Endothelial cell of hepatic sinusoid (primary cell): ENCODE results near the gene BANF2.

Source experiments
- in situ Hi-C: cut with HindIII; loops from 2 replicates; pipeline ENCODE4 v1.10.0; 2017; ENCODE audit warnings: low sequenced_read_pairs

BANF2 gene

DNA sequence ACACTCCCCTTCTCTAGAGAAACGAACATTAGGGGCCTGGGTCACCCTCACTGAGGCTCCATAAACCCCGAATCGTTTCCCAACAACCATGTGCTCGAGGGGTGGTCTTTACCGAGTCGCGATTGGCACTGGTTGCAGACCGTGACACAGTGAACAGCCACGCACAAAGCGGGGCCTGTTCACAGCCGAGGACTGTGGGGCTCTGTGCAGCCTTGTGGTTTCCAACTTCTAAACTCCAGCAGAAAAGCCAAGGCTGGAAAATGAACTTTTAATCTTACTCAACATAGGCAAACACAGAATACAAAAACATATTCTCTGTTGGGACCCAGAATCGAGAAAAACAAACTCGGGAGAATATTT, 36.7 kb upstream of the BANF2 start:
- in situ Hi-C loops: no loop called here

DNA sequence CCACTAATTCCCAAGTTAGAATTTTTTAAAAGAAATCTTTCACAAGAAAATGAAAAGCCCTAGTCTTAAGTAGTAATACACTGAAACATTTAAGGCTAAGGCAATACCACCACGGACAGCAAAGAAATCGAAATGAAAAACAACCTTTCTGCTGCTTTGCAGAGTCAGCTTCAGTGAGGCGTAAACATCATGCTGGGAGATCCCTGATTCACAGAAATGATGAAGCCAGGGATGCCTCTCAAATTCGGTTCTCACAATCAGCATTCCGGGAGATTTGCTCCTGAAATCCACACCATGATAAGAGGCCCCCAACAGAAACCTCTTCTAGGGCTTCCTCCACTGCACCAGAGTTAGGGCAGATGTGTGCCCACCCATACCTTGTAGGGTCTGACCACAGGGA, 36.3 kb upstream of the BANF2 start:
- in situ Hi-C loops: no loop called here

DNA sequence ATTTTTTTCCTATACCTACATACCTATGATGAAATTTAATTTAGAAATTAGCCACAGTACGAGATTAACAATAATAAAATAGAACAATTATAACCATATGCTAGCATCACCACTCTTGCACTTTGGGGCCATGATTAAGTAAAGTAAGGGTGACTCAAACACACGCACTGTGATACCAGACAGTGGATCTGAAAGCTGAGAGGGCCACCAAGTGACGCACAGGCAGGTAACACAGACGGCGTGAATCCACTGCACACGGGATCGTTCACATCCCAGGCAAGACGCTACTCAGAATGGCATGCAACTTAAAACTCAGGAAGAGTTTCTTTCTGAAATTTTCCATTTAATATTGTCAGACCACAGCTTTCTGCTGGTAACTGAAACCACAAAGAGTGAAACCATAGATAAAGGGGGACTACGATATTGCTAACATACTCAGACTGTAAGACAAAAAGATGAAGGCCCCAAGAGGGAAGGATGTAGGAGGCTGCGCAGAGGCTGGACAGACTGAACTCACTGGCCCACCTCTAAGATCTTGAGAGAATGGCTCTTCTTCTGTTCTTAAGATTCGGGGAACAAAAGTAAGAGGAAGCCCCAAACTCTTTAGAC, 35.6 kb upstream of the BANF2 start:
- in situ Hi-C loops: no loop called here

- in situ Hi-C loops: no loop called here
These were observed 34.0 kb upstream of the BANF2 start for GRCh38 chr20:17665756-17666155.

GRCh38 chr20:17666481-17666880, 33.3 kb upstream of the BANF2 start:
- in situ Hi-C loops: no loop called here

- in situ Hi-C loops: no loop called here
These were observed 32.3 kb upstream of the BANF2 start for GRCh38 chr20:17667445-17667844.

DNA sequence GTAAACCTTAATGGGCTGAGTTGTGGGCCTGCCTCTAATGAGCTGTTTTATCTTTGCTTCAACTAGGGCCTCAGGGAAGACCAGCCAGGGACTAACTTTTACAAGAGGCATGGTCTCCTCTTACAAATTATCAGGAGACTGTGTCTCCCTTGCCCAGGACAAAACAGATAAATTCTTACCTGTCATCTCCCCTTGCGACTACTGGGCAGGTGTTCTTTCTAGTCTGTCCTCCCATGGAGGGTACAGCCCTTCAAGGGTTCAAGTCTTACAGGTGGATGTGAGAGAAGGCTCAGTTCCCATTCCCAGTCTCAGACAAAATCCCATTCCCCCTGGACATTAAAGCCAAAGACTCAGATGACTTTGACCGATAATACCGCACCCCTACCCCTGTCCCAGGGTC, 31.3 kb upstream of the BANF2 start:
- in situ Hi-C loops: no loop called here

DNA sequence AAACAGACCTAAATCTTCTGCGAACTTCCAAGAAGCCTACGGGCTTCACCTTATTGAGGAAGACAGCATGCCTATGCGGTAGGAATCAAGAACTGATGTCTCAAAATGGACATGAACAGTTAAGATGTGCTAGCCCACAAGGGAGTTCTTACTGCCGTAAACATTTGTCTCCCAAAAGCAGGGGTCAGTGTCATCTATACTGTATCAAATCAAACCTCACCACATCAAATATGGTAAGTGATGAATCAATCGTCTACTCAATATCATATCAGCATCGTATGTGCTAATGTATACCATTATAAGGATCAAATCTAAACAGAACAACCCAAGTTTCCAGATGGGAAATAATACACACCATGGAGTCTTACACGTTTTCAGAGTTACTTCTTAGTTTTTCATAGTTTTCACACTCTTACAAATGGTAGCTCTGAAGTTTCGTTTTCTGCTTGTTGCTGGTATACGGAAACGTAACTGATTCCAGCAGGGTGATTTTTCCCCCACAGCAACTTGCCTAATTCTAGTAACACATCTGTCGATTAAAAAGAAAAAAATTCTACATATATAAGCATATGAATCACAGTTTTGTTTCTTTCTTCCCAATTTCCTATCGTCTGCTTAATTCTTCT, 30.3 kb upstream of the BANF2 start:
- in situ Hi-C loops: no loop called here

- in situ Hi-C loops: no loop called here
These were observed 28.8 kb upstream of the BANF2 start for GRCh38 chr20:17671011-17671410.

GRCh38 chr20:17671565-17671964, 28.2 kb upstream of the BANF2 start:
- in situ Hi-C loops: no loop called here

DNA sequence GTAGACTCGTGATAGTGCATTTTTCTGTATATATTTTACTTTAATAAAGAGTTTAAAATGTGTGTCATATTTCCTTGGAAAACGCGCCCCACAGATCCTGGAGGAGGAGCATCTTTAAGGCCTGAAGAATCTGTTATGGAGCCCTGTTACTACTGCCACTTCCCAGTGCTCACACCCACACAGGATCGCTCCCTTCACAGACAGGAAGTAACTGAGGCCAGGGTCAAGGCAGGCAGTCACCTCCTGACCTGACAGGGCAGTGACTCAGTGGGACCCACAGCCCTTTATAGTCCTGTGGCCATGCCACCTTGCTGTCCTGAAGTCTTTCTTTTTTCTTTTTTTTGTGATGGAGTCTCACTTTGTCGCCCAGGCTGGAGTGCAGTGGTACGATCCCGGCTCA, 26.7 kb upstream of the BANF2 start:
- in situ Hi-C loops: no loop called here

DNA sequence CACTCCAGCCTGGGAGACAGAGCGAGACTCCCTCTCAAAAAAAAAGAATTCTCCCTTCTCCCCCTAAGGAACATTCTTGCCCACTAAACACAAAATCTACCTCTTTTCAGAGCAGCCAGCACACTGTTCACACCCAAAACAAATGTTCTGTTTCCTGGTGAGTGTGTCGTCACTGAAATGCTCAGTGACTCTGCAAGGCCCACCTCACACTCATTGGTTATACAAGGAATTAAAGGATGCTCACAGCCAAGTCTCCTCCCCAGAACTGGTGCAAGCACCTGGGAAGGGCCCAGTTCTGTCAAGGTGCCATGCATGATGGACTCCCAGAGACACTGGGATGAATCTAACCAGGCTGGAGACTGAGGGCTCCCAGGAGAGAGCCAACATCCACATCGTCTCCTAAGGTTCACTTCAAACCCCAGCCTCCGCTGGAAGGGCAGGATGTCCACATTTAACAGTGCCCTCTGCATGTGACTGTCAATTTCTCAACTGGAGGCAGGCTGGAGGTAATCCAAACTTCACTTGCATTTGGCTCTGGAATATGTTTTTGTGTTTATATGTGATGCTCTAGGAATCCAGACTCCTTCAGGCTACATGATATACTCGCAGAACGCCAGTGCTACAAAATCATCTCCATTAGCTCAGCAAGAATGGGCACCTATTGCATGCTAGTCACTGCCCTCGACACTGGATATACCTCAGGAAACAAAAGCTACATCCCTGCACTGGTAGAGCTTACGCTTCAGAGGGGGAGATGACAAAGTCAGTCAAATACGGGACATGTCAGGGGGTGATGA, 24.8 kb upstream of the BANF2 start:
- in situ Hi-C loops: loop anchor here (5.0 kb wide), 1 partner anchor 83 kb away; no protein-coding TSS in a partner anchor

DNA sequence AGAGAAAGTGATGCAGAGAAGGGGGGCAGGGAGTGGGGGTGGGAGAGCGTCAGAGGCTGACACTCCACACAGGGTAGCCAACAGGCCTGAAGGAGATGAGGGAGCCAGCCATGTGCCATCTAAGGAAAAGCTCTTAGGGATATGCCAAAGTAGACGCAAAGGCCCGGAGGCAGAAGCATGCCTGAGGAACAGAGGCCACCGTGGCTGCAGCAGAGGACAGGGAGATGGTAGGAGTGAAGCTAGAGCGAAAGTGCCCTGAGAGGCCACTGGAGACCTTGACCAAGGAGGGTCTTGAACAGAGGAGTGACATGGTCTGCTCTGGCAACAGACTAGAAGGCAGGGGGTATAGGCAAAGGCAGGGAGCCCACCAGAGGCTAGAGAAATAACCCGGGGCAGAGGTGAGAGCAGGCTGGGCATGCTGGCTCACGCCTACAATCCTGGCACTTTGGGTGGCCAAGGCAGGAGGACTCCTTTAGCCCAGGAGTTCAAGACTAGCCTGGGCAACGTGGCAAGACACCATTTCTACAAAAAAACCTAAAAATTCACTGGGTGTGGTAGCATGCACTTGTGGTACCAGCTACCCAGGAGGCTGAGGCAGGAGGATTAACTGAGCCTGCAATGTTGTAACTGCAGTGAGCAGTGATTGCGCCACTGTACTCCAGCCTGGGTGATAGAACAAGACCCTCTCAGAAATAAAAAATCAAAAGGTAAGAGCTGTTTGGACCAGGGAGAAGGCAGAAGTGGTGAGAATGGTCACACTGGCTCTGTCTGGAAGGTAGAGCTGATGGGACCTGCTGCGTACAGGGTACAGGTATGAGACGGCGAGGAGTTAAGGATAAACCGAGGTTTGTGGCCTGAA, 24.0 kb upstream of the BANF2 start:
- in situ Hi-C loops: loop anchor here (5.0 kb wide), 1 partner anchor 83 kb away; no protein-coding TSS in a partner anchor

GRCh38 chr20:17676378-17676759, 23.4 kb upstream of the BANF2 start:
- in situ Hi-C loops: loop anchor here (5.0 kb wide), 1 partner anchor 84 kb away; no protein-coding TSS in a partner anchor

- in situ Hi-C loops: loop anchor here (5.0 kb wide), 1 partner anchor 85 kb away; no protein-coding TSS in a partner anchor
These were observed 22.8 kb upstream of the BANF2 start for GRCh38 chr20:17676942-17677341.

GRCh38 chr20:17678295-17678694, 21.5 kb upstream of the BANF2 start:
- in situ Hi-C loops: loop anchor here (5.0 kb wide), 1 partner anchor 86 kb away; no protein-coding TSS in a partner anchor

- in situ Hi-C loops: loop anchor here (5.0 kb wide), 1 partner anchor 87 kb away; no protein-coding TSS in a partner anchor
These were observed 20.9 kb upstream of the BANF2 start for GRCh38 chr20:17678886-17679285.

DNA sequence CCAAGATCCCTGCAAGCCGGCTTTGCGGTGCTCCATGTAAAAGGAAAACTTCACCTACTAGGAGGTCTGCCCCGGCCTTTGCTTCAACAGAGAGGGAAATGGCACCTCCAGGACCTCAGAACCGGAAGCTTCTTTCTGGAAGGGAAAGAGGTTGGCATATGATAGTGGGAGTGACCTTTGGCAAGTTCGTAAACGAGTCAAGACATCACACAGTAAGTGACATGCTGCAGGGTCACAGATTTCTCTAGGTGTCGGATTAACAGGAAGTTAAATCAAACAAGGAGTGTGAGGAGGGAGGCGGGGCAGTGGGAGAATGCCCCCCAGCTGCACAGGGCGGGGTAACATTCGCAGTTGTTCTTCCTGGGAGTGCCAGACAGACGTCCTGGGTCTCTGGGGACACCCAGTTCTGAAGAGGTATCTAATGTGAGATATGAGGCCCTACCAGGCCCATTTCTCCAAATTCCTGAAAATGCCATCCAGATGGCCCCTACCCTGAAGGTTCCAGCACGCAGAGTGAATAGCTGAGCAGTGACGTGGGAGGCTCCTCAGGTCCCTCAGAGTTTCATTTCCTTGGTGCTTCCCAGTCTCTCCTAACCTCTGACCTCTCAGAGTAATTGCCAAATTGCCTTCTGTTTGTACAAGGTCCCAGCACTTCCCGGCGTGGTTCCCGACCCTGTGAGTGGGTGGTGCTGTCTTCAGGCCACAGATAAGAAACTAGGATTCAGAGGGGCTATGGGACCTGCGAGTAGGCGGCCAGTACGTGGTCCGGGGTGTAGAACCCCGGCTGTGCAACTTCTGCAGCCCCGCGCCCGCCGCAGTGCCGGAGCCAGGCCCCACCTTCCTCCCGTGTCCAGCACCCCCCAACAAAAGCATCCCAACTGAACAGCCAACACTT, 19.6 kb upstream of the BANF2 start:
- in situ Hi-C loops: loop anchor here (5.0 kb wide), 1 partner anchor 88 kb away; no protein-coding TSS in a partner anchor

- in situ Hi-C loops: no loop called here
These were observed 18.7 kb upstream of the BANF2 start for GRCh38 chr20:17680836-17681725.
